NCI-H226 (cell line): ENCODE measurements around the gene C22orf23.
A peak's percentile ranks its signal among the peaks of the same experiment; 100 is the strongest.

Experiments
- DNase-seq: peaks from one replicate; pipeline ENCODE4 v3.0.0-alpha.2; 2015

C22orf23 gene

GRCh38 chr22:37953437-37954179, at the start of gene C22orf23, which contains the start of gene POLR2F:
C22orf23 (minus strand) TSS chr22:37953601; CDS start chr22:37953149, 452 bp downstream.
POLR2F (plus strand) TSS chr22:37953699; CDS start chr22:37953788, 89 bp downstream.
- DNase-seq = peak; percentile 70

GRCh38 chr22:37999640-38000272, 46.4 kb upstream of the C22orf23 start:
- DNase-seq = peak; percentile 50

GRCh38 chr22:37999236-37999635, 45.8 kb upstream of the C22orf23 start:
- no peak for DNase-seq

GRCh38 chr22:37998543-37998942, 45.1 kb upstream of the C22orf23 start:
- no peak for DNase-seq

- DNase-seq = no peak
Measured at GRCh38 chr22:37996515-37997246, 43.3 kb upstream of the C22orf23 start.

GRCh38 chr22:37996079-37996478, 42.7 kb upstream of the C22orf23 start:
- no peak for DNase-seq

- no peak for DNase-seq
Measured at GRCh38 chr22:37995460-37995859, 42.1 kb upstream of the C22orf23 start.

- DNase-seq = no peak
Measured at GRCh38 chr22:37994982-37995381, 41.6 kb upstream of the C22orf23 start.

- DNase-seq = no peak
Measured at GRCh38 chr22:37994049-37994448, 40.6 kb upstream of the C22orf23 start.

GRCh38 chr22:37991731-37992442, 38.5 kb upstream of the C22orf23 start:
- no peak for DNase-seq

GRCh38 chr22:37990862-37991261, 37.5 kb upstream of the C22orf23 start:
- DNase-seq = no peak

GRCh38 chr22:37990301-37990700, 36.9 kb upstream of the C22orf23 start:
- DNase-seq = no peak

GRCh38 chr22:37989146-37990045, 36.0 kb upstream of the C22orf23 start:
- DNase-seq = no peak

- no peak for DNase-seq
Measured at GRCh38 chr22:37986371-37986770, 33.0 kb upstream of the C22orf23 start.

GRCh38 chr22:37985751-37986281, 32.4 kb upstream of the C22orf23 start:
- no peak for DNase-seq

- DNase-seq = no peak
Measured at GRCh38 chr22:37985050-37985585, 31.7 kb upstream of the C22orf23 start.

- no peak for DNase-seq
Measured at GRCh38 chr22:37983860-37984791, 30.7 kb upstream of the C22orf23 start, which contains the start of gene SOX10. SOX10 (minus strand) TSS chr22:37984555; CDS start chr22:37983784, 771 bp downstream.

GRCh38 chr22:37982938-37983859, 29.8 kb upstream of the C22orf23 start:
- no peak for DNase-seq
